PC-9 (cell line): ENCODE data around the gene BCL2L15.

Experiments
- EZH2 ChIP-seq: fragments of 200-600 bp; sonication (generic); IDR thresholded peaks from 2 replicates; pipeline ENCODE4 v1.8.0; 2017; ENCODE audit warnings: antibody characterized with exemption, low read depth
- TF ChIP-seq, protein P1 (sequence below): fragments of 200-600 bp; sonication (generic); conservative IDR thresholded peaks from 2 replicates; pipeline ENCODE4 v1.6.1; 2017; ENCODE audit warnings: mixed run types, antibody characterized with exemption, mild to moderate bottlenecking, moderate library complexity

DNA sequence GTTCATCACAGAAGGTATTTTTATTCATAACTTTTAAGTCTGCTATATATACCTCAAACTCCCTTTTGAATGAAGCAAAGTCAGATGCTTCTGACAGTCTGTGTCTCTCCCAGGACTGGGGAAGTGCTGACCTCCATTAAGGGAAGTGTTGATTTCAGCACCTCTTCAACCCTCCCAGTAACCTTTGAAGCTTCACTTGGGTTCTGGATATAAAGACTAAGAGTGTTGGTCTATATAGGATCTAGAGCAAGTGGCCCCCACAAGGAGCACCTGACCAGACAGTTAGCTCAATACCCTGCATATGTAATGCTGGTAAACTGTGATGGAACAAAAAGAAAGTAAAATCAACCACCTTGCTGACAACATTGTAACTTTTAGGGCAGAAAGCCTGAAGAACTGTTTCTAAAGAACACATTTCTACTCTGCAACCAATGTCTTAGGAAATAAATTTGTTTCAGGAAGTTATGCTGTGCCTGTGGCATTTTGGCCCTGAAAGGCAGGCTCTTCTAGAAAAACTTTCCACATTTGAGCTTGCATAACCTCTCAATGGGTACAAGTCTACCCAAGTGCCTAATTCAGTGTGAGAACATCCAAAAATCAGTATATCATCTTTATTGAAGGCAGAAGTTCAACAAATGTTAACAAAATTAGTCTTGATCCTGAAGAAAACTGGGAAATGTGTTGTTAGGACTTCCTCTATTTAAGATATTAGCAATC lies 15.0 kb downstream of the BCL2L15 start:
- TF ChIP-seq EZH2 = no peak
- TF ChIP-seq, protein P1, sequence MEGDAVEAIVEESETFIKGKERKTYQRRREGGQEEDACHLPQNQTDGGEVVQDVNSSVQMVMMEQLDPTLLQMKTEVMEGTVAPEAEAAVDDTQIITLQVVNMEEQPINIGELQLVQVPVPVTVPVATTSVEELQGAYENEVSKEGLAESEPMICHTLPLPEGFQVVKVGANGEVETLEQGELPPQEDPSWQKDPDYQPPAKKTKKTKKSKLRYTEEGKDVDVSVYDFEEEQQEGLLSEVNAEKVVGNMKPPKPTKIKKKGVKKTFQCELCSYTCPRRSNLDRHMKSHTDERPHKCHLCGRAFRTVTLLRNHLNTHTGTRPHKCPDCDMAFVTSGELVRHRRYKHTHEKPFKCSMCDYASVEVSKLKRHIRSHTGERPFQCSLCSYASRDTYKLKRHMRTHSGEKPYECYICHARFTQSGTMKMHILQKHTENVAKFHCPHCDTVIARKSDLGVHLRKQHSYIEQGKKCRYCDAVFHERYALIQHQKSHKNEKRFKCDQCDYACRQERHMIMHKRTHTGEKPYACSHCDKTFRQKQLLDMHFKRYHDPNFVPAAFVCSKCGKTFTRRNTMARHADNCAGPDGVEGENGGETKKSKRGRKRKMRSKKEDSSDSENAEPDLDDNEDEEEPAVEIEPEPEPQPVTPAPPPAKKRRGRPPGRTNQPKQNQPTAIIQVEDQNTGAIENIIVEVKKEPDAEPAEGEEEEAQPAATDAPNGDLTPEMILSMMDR = no peak
